GM23338 (cell line): ENCODE data around the gene REXO5. TPM values are rescaled to one million over a fixed set of nuclear protein-coding genes. Genes with fewer than 3 reads are reported as not detected.
A peak's percentile ranks its signal among the peaks of the same experiment; 100 is the strongest.

Experiments
- ATAC-seq: fragments of 200-7000 bp; cut with Tn5 transposase; 3 replicates; pipeline ENCODE4 v1.9.1; 2020
- DNase-seq: peaks from one replicate; pipeline ENCODE4 v3.0.0-alpha.2; 2015; ENCODE audit warnings: low spot score
- H2AFZ ChIP-seq: fragments of 200-600 bp; sonication (generic); 2 replicates; pipeline ENCODE4 v1.8.0; 2016; ENCODE audit warnings: antibody characterized with exemption, mild to moderate bottlenecking, moderate library complexity
- H3F3A ChIP-seq: fragments of 200-600 bp; sonication (generic); replicated peaks from 2 replicates; pipeline ENCODE4 v1.8.0; 2017; ENCODE audit warnings: antibody characterized with exemption, mixed run types, low read depth
- H3K27ac ChIP-seq: fragments of 200-600 bp; sonication (generic); 2 replicates; pipeline ENCODE4 v1.6.1; 2016; ENCODE audit warnings: low read depth
- H3K27me3 ChIP-seq: fragments of 200-600 bp; sonication (generic); 2 replicates; pipeline ENCODE4 v1.8.0; 2016; ENCODE audit warnings: mild to moderate bottlenecking, mixed run types, moderate library complexity; ENCODE audit not compliant: insufficient read depth
- H3K36me3 ChIP-seq: fragments of 200-600 bp; sonication (generic); 2 replicates; pipeline ENCODE4 v1.8.0; 2016; ENCODE audit warnings: mild to moderate bottlenecking; ENCODE audit not compliant: insufficient read depth
- H3K4me1 ChIP-seq: fragments of 200-600 bp; sonication (generic); 2 replicates; pipeline ENCODE4 v1.8.0; 2016; ENCODE audit warnings: mild to moderate bottlenecking, moderate library complexity; ENCODE audit not compliant: insufficient read depth
- H3K4me2 ChIP-seq: fragments of 200-600 bp; sonication (generic); 2 replicates; pipeline ENCODE4 v1.7.1; 2017; ENCODE audit warnings: mixed run types
- H3K4me3 ChIP-seq: fragments of 200-600 bp; sonication (generic); 2 replicates; pipeline ENCODE4 v1.6.1; 2016; ENCODE audit warnings: mixed run types
- H3K79me2 ChIP-seq: fragments of 200-600 bp; sonication (generic); replicated peaks from 2 replicates; pipeline ENCODE4 v1.8.0; 2017; ENCODE audit warnings: mild to moderate bottlenecking; ENCODE audit not compliant: insufficient read depth
- H3K9me2 ChIP-seq: fragments of 200-600 bp; sonication (generic); 2 replicates; pipeline ENCODE4 v1.8.0; 2017; ENCODE audit not compliant: insufficient read depth
- H4K20me1 ChIP-seq: fragments of 200-600 bp; sonication (generic); replicated peaks from 2 replicates; pipeline ENCODE4 v1.8.0; 2017; ENCODE audit warnings: mild to moderate bottlenecking; ENCODE audit not compliant: insufficient read depth
- H3K27ac Mint-ChIP-seq: 2 replicates; pipeline ENCODE4 v1.8.0; 2020; ENCODE audit warnings: inconsistent platforms, mild to moderate bottlenecking, moderate library complexity, mixed read lengths
- H3K27me3 Mint-ChIP-seq: 3 replicates; pipeline ENCODE4 v1.8.0; 2022; ENCODE audit warnings: low read depth, mild to moderate bottlenecking, moderate library complexity, mixed read lengths, inconsistent platforms; ENCODE audit not compliant: insufficient read depth, poor library complexity
- H3K36me3 Mint-ChIP-seq: 3 replicates; pipeline ENCODE4 v1.8.0; 2021; ENCODE audit warnings: low read depth, mild to moderate bottlenecking, inconsistent platforms, moderate library complexity, mixed read lengths
- H3K4me1 Mint-ChIP-seq: 3 replicates; pipeline ENCODE4 v1.8.0; 2020; ENCODE audit warnings: mild to moderate bottlenecking, inconsistent platforms, mixed read lengths
- H3K4me3 Mint-ChIP-seq: 3 replicates; pipeline ENCODE4 v1.8.0; 2021; ENCODE audit warnings: moderate library complexity, mild to moderate bottlenecking, inconsistent platforms, mixed read lengths
- H3K9me3 Mint-ChIP-seq: 3 replicates; pipeline ENCODE4 v1.8.0; 2020; ENCODE audit warnings: moderate library complexity, mild to moderate bottlenecking, inconsistent platforms, mixed read lengths
- CREB1 ChIP-seq: fragments of 250-450 bp; sonication (Bioruptor Pico); IDR thresholded peaks from 2 replicates; pipeline ENCODE4 v1.5.0; 2020; ENCODE audit warnings: low read depth, mild to moderate bottlenecking, moderate library complexity
- EZH2 ChIP-seq: fragments of 200-600 bp; sonication (generic); IDR thresholded peaks from one replicate; pipeline ENCODE4 v1.8.0; 2017; ENCODE audit warnings: antibody characterized with exemption, mild to moderate bottlenecking, low read depth; ENCODE audit not compliant: unreplicated experiment
- NANOG ChIP-seq: IDR thresholded peaks from 2 replicates; pipeline ENCODE4 v1.6.1; 2016; ENCODE audit warnings: antibody characterized with exemption, borderline replicate concordance
- POLR2AphosphoS5 ChIP-seq: IDR thresholded peaks from 2 replicates; pipeline ENCODE4 v1.6.1; 2016; ENCODE audit warnings: antibody characterized with exemption, low read depth
- ZNF114 ChIP-seq: fragments of 250-450 bp; sonication (Bioruptor Pico); IDR thresholded peaks from 2 replicates; pipeline ENCODE4 v1.5.0; 2020; ENCODE audit warnings: mild to moderate bottlenecking, moderate library complexity
- ZNF331 ChIP-seq: fragments of 250-450 bp; sonication (Bioruptor Pico); IDR thresholded peaks from 2 replicates; pipeline ENCODE4 v1.5.0; 2020; ENCODE audit warnings: low read depth, mild to moderate bottlenecking, moderate library complexity
- ZNF462 ChIP-seq: fragments of 250-450 bp; sonication (Bioruptor Pico); IDR thresholded peaks from 2 replicates; pipeline ENCODE4 v1.5.0; 2020; ENCODE audit warnings: mild to moderate bottlenecking, moderate library complexity
- polyA plus RNA-seq: library from polyadenylated mRNA; unstranded; fragments of >200 nt; fragmentation: Nextera tagmentation; extraction: Ambion mirVana; gene quantifications from 2 replicates; pipeline ENCODE4 v1.2.1, GENCODE V29; 2016
- total RNA-seq: library from RNA; depleted of rRNA; stranded (reverse); fragments of >200 nt; shearing (Covaris generic); gene quantifications from 2 replicates; pipeline ENCODE4 v1.2.3, GENCODE V29; 2014
- TF ChIP-seq, protein P1 (sequence below), 2 experiments: fragments of 200-600 bp in 1 of 2; sonication (generic) in 1 of 2; conservative IDR thresholded peaks; 2 replicates each; pipeline versions ENCODE4 v1.5.1 to v1.6.1; 2016 to 2017; ENCODE audit warnings: antibody characterized with exemption in 2 of 2, low read depth in 2 of 2, mild to moderate bottlenecking in 2 of 2, moderate library complexity in 1 of 2
- TF ChIP-seq, protein P2 (sequence below): IDR thresholded peaks from 2 replicates; pipeline ENCODE4 v1.6.1; 2016; ENCODE audit warnings: antibody characterized with exemption
- TF ChIP-seq, protein P3 (sequence below): IDR thresholded peaks from one replicate; pipeline ENCODE4 v1.6.1; 2018; ENCODE audit warnings: antibody characterized with exemption; ENCODE audit not compliant: unreplicated experiment

Gene REXO5
- total and polyA plus RNA-seq, 2 experiments from 2014 or later: 6.5 to 6.9 TPM

- Histone ChIP-seq H4K20me1 (no peaks in the 10 kb centered on the region), H2AFZ (no peak overlapping the region), H3K36me3 (no peaks in the 10 kb centered on the region), H3K4me1 (no peaks in the 10 kb centered on the region), H3F3A (no peaks in the 10 kb centered on the region), H3K4me3 (no peak overlapping the region), H3K27me3 (no peaks in the 10 kb centered on the region), H3K4me2 (no peak overlapping the region), H3K27ac (no peak overlapping the region), H3K79me2 (no peaks in the 10 kb centered on the region), H3K9me2 (no peaks in the 10 kb centered on the region)
- Mint-ChIP-seq H3K27me3 (no peaks in the 10 kb centered on the region), H3K27ac (no peak overlapping the region), H3K9me3 (no peaks in the 10 kb centered on the region), H3K4me3 (no peak overlapping the region), H3K4me1 (no peaks in the 10 kb centered on the region), H3K36me3 (peaks cover 11% of the 10 kb centered on the region; the same call in 1 of the 3 replicates)
- ATAC-seq: no peak
- TF ChIP-seq, protein P1, sequence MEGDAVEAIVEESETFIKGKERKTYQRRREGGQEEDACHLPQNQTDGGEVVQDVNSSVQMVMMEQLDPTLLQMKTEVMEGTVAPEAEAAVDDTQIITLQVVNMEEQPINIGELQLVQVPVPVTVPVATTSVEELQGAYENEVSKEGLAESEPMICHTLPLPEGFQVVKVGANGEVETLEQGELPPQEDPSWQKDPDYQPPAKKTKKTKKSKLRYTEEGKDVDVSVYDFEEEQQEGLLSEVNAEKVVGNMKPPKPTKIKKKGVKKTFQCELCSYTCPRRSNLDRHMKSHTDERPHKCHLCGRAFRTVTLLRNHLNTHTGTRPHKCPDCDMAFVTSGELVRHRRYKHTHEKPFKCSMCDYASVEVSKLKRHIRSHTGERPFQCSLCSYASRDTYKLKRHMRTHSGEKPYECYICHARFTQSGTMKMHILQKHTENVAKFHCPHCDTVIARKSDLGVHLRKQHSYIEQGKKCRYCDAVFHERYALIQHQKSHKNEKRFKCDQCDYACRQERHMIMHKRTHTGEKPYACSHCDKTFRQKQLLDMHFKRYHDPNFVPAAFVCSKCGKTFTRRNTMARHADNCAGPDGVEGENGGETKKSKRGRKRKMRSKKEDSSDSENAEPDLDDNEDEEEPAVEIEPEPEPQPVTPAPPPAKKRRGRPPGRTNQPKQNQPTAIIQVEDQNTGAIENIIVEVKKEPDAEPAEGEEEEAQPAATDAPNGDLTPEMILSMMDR (conservative IDR thresholded peaks at IDR 0.05; ENCODE audit: low read depth in 2 of 2): peak in 1 of 2 experiments; percentile 73; a peak in 3 of 4 replicates
- TF ChIP-seq ZNF462 (CRISPR knock-in tag): no peak
- peak; percentile 53 for DNase-seq
Observed at GRCh38 chr16:20799599-20799998, 6.7 kb upstream of the REXO5 start.

DNA sequence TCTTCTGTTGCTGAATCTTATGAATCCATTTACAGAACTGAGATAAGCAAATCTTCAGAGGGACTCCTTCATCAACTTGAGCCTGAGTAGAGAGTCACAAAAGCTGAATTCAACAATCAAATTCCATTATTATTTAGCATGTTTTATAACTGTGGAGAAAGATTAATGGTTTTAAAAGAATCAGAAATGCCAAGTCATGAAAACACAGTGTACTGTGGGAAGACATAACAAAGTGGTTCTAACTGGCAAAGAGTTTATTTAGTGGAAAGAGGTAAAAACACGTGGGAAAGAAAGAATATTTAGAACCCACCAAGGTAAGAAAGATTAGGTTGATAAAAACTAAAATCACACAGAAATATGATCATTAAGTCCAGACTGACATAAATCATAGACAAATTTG is 5.0 kb upstream of the REXO5 start:
- no peak overlapping the region for H3K4me3 Mint-ChIP-seq
- no peak overlapping the region for H3K27ac ChIP-seq
- H3K4me1 Mint-ChIP-seq: peaks cover 4% of the 10 kb centered on the region; the same call in 1 of the 3 replicates
- no peaks in the 10 kb centered on the region for H3K79me2 ChIP-seq
- H3K27me3 ChIP-seq: no peaks in the 10 kb centered on the region
- H3K36me3 Mint-ChIP-seq: peaks cover 11% of the 10 kb centered on the region; the same call in 1 of the 3 replicates
- H3K4me2 ChIP-seq: no peak overlapping the region
- no peaks in the 10 kb centered on the region for H4K20me1 ChIP-seq
- H3K27me3 Mint-ChIP-seq: no peaks in the 10 kb centered on the region
- no peak overlapping the region for H3K4me3 ChIP-seq
- no peaks in the 10 kb centered on the region for H3K9me3 Mint-ChIP-seq
- H3K36me3 ChIP-seq: no peaks in the 10 kb centered on the region
- no peaks in the 10 kb centered on the region for H3K9me2 ChIP-seq
- H3K4me1 ChIP-seq: no peaks in the 10 kb centered on the region
- no peak for DNase-seq
- H3K27ac Mint-ChIP-seq: no peak overlapping the region
- H2AFZ ChIP-seq: no peak overlapping the region
- ATAC-seq: no peak
- no peaks in the 10 kb centered on the region for H3F3A ChIP-seq
- TF ChIP-seq ZNF331 (no peak), CREB1 (CRISPR knock-in tag) (no peak), ZNF114 (CRISPR knock-in tag) (no peak), EZH2 (no peak), NANOG (no peak), POLR2AphosphoS5 (no peak)
- TF ChIP-seq, protein P2, sequence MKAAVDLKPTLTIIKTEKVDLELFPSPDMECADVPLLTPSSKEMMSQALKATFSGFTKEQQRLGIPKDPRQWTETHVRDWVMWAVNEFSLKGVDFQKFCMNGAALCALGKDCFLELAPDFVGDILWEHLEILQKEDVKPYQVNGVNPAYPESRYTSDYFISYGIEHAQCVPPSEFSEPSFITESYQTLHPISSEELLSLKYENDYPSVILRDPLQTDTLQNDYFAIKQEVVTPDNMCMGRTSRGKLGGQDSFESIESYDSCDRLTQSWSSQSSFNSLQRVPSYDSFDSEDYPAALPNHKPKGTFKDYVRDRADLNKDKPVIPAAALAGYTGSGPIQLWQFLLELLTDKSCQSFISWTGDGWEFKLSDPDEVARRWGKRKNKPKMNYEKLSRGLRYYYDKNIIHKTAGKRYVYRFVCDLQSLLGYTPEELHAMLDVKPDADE: no peak
- TF ChIP-seq, protein P3, sequence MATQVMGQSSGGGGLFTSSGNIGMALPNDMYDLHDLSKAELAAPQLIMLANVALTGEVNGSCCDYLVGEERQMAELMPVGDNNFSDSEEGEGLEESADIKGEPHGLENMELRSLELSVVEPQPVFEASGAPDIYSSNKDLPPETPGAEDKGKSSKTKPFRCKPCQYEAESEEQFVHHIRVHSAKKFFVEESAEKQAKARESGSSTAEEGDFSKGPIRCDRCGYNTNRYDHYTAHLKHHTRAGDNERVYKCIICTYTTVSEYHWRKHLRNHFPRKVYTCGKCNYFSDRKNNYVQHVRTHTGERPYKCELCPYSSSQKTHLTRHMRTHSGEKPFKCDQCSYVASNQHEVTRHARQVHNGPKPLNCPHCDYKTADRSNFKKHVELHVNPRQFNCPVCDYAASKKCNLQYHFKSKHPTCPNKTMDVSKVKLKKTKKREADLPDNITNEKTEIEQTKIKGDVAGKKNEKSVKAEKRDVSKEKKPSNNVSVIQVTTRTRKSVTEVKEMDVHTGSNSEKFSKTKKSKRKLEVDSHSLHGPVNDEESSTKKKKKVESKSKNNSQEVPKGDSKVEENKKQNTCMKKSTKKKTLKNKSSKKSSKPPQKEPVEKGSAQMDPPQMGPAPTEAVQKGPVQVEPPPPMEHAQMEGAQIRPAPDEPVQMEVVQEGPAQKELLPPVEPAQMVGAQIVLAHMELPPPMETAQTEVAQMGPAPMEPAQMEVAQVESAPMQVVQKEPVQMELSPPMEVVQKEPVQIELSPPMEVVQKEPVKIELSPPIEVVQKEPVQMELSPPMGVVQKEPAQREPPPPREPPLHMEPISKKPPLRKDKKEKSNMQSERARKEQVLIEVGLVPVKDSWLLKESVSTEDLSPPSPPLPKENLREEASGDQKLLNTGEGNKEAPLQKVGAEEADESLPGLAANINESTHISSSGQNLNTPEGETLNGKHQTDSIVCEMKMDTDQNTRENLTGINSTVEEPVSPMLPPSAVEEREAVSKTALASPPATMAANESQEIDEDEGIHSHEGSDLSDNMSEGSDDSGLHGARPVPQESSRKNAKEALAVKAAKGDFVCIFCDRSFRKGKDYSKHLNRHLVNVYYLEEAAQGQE: no peak
